NCI-H82 treated with DMSO at 0.1 percent for 48 hours (cell line): ENCODE data around the gene ITK.
A peak's percentile ranks its signal among the peaks of the same experiment; 100 is the strongest.

Experiments
- DNase-seq: peaks from one replicate; lab custom pipeline; 2025; ENCODE audit not compliant: unreplicated experiment; lab: John Stamatoyannopoulos, UW

Gene ITK

DNA sequence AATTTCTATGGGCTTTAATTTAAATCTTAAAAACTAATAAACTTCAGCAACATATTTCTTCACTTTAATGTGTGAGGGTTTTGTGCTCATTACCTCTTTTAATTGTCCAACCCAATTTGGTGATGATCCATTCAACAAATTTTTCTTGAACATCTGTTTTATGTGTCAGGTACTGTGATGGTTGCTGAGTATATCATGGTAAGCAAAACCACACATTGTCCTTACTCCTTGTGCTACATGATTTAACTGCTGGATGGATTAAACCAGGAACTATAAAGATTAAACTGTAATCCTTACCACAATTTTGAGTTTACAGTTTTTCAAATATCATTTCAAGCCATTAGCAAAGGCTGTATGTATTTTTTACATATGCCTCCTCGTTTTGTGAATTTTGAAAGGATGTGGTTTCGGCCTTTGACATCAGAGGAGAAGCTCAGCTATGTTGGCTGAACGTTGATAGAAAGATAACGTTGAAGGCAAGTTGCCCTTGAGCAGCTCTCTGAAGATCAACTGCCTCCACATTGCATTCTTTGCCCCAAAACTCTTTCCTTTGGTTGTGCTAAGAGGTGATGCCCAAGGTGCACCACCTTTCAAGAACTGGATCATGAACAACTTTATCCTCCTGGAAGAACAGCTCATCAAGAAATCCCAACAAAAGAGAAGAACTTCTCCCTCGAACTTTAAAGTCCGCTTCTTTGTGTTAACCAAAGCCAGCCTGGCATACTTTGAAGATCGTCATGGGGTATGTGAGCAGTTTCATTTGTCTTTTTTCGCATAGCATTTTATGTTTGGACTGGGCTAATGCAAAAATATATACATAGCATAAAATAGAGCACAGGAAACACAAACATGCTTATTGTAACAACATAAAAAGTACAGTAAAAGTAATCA, at the start of gene ITK:
Gene ITK, plus strand, starts transcription at position 467 of the 891 bp plus-strand sequence. Its CDS starts 138 bp downstream, at position 605.
- no peak for DNase-seq

DNA sequence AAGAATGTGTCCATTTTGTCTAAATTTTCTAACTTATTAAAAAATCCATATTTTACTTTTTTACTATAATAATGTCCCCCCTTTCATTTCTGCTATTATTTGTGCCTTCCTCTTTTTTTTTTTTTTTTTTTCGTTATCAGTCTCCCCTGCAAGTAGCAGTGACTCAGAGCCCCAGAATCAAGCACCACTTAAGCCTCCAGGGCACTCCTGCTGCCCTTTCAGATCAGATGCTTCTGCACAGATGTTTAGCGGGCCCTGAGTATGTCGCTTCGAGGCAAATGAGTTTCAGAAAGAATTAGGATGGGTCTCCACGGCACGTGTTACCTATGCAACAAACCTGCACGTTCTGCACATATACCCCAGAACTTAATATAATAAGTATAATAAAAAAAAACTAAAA, 49.7 kb upstream of the ITK start:
- DNase-seq, result no peak

DNA sequence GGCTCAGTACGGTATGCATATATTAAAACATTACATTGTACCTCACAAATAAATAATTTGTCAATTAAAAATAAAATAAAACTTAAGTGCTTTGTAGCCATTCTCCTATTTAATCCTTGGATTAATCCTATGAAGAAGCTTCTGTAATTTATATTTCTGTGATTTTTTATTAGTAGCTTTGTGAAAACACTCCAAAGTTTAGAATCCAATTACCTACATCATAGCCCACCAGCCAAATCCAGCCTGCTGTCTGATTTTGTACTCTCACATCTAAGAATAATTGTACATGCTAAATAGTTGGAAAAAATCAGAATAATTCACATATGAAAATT, 48.4 kb upstream of the ITK start:
- DNase-seq, result no peak

DNA sequence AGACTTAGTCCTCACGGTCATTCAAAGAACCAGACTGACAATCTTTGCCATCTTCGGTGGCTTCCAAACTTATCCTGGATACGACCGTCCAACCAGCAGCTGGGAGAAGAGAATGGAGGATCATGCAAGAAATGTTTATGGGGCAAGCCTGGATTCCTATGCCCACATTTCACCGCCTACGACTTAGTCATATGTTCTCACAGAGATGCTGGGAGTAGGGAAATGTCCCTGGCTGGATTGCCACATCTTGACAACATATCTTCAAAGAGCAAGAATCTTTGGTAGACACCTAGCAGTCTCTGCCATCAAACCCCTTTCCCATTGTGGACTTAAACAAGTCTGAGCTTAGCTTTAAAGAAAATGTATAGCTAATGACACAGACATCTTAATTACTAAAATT, 42.9 kb upstream of the ITK start:
- no peak for DNase-seq

DNA sequence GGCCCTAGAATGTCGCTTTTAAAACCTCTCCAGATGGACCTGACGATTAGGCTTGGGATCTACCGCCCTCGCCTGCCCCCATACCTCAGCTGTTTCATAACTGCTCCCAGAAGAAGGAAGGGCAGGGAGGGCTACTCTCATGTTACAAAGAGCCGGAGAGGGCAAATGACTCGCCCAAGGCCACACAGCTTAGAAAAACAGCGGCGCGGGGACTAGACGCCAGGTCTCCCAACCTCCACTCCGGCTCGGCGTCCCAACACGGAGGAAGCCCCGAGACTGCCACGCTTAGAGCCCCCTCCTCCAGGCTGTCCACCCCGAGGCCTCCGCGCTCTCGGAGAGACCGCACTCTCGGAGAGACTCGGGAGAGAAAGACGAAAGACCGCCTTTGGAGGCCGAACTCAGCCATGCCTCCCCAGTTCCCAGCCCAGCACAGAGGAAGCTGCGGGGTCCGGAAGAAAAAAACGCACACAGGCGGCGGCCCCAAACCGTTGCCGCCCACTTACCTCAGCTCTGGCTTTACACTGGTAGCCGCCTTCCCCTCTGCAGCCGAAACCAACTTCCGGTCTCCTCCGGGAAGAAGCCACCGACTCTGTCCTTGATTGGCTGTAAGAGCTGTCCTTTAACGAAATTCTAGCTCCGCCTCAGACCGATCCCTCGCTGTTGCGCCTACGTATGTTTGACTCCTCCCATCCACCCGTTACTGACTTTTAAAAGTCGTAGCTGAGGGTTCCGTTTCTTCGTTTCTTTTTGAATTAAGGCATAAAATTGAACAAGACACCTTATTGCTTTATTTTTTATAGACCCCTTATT, 38.1 kb upstream of the ITK start, which contains the start of gene MED7:
Gene MED7, minus strand, starts transcription at position 549 of the 810 bp plus-strand sequence. CDS start 3,434 bp downstream, outside the sequence.
- peak; percentile 96 for DNase-seq

DNA sequence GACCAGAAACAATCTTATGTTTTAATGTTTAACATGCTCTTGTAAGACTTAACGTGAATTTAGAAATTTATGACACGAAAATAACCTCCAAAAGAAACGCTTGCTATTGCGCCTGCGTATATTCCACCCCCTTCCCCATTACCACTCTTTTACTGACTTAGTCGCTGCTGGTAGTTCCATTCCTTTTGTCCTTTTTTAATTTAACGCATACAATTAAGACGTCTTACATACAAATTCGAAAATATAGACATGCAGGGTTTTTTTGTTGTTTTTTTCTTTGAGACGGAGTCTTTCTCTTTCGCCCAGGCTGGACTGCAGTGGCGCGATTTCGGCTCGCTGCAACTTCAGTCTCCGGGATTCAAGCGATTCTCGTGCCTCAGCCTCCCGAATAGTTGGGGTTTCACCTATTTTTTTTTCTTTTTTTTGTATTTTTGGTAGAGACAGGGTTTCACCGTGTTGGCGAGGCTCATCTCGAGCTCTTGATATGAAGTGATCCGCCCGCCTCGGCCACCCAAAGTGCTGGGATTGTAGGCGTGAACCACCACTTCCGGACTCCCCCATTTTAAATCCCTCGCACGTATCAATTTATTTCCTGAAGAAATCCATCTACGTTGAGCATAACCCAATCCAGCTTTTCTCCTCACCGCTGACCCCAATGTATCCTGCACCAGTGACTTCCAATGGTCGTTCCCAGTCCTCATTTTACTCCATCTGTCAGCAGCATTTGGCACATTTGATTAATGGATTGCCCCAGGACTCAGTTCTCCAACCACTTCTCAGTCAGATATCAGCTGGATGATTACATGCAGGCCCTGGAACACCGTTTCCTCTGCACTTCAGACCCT, 37.3 kb upstream of the ITK start:
- DNase-seq, result peak; percentile 87

DNA sequence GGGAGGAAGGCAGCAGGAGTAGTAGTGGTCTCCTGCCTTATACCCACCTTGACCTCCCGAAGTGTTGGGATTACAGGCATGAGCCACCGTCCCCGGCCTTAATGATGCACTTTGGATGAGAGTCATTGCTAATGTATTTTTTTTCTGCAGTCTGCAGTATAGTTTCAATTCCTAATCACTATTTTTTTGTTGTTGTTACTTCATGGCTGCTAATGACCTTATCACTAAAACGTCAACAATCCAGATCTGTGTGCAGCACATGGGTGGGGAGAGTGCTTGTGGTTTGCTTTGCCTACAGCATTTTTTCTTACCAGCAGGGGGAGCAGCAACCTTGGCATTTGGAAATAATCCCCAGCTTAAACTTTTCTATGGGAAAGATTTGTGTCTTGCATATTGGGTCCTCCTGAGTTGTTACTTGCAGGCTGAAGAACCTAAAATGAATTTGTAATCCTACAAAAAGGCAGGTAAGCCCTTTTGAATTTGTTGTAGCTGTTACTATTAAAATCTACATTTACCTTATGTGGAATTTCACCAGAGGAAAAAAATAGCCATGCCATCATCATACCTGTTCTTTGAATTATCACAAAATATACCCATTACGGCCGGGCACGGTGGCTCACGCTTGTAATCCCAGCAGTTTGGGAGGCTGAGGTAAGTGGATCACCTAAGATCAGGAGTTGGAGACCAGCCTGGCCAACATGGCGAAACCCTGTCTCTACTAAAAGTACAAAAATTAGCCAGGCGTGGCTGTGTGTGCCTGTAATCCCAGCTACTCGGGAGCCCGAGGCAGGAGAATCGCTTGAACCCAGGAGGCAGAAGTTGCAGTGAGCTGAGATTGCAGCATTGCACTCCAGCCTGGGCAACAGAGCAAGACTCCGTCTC, 31.7 kb upstream of the ITK start:
- DNase-seq, result peak; percentile 33

DNA sequence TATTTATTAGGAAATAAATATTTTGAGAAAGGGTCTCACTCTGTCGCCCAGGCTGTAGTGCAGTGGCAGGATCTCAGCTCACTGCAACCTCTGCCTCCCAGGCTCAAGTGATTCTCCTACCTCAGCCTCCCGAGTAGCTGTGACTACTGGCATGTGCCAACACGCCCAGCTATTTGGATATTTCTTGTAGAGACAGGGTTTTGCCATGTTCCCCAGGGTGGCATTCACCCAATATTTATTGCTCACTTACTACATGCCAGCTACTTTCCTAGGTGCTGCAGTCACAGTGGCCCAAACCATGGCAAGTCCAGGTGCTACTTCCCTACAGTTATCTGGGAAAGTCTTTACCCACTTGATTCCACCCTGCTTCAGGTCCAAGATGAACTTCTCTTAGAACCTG, 29.6 kb upstream of the ITK start:
- DNase-seq, result no peak

DNA sequence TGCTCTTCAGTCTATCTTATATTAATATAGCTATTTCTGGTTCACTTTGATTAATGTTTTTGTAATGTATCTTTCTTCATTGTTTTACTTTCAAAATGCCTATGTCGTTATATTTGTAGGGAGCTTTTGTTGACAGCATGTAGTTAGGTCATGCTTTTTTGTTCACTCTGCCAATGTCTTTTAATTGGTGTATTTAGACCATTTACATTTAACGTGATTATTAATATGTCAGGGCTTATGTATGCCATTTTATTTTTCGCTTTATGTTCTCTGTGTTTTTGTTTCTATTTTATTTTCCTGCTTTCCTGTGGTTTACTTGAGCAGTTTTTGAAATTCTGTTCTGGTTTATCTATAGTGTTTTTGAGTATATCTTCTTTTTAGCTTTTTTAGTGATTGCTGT, 25.3 kb upstream of the ITK start:
- no peak for DNase-seq

DNA sequence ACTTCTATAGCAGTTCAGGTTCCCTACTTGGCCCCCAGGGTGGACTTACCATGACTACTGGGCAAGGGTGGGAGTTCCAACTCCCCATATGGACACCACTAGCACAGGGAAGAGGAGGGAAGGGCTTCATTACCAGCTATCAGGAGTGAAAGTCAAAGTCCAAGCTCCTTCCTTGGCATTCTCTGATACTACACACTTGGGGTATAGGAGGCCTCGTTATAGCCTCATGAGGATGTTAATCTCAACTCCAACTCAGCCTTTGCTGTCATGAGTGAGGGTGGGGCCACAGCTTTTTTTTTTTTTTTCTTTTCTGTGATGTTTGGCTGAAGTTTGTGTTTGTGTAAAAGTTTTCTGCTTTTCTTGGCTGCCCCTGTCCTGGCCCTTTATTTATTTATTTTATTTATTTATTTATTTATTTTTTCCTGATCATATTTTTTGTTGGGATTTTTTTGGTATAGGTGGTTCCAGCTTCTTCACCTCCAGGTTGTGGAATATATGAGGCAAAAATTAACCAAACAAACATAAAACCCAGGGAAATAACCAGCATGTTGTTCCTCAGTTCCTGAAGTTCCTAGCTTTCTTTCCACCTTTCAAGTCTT, 23.2 kb upstream of the ITK start:
- DNase-seq, result no peak

DNA sequence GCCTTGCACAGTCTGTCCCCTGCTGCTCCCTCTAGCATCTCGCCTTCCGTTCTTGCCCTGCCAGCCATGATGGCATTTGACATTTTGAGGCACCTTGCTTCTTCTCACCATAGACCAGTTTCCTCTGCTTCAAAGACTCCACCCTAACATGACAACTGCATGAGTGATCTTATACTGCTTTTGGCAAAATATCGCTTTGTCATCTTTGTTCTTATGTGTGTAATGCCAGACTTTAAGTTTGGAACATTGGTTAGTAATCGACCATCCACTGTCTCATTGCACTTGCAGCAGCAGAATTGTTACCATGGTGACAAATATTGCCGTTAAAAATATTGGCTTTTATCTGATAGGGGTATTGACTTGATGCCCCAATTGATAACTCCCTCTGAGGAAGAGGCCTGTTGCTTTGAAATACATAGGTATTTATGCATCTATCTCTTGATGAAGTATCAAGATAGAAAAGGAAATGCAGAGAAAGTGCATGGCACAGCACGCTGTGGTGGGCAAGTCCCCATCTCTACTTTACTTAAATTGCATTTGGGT, 21.4 kb upstream of the ITK start:
- no peak for DNase-seq

DNA sequence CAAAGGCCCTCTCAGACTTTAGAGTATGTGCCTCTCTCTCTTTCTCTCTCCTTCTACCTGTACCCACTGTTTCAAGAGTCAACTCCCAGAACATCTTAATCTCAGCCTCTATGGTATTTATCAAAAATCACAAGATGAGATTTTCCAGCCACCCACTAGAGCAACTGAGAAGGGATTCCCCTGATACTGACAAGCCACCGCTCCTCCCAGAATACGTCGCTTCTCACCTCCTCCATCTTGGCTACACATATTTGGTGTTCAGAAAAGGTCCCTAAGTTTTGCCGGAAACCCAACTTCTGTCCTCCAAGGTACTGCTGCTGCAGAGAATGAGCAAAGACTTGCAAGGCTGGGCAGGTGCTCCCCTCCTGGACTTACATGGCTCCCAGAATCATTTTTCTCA, 20.6 kb upstream of the ITK start:
- no peak for DNase-seq

DNA sequence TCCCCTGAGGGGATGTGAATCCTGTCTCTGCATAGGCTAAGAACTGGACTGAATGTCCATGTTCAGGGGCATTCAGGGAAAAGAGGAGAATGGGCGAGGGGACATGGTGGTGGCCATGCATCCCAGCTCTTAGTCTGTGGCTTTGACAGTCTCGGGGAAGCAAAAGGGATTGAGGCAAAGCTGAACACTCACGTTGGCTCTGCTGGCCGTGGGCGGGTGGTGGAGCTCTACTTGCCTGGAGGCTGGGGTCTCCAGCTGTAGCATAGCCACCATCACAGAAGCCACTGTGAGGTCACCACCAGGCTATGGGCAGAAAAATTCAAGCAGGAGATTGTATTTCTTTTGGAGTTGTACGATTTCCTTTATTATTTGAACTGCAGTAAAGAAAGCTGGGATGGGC, 18.6 kb upstream of the ITK start:
- DNase-seq, result no peak

DNA sequence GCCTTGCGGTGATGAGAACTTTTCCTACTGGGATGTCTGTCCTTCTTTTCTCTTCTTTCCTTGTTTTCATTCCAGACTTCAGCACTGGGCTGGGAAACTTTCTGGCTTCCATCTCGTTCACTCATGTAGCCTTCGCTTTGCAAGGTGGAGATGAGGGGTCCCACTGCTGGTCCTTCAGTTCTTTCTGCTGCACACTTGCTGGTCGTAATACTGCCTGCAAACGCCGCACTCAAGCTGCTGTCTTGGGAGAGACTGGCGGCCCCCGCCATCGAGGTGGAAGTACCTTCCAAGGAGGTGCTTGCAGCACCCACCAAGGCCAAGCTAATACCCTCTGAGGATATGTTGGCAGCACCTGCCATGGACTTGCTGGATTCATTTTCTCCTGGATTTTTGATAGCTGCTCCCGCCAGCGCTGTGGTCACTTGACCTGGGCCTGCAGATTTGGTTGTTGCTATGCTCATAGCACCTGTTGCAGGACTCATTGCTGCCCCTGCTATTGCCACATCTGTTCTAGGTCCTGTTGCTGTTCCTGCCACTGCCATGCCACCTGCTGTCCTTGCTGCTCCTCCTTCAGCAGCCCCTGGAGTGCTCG, 17.6 kb upstream of the ITK start:
- no peak for DNase-seq

DNA sequence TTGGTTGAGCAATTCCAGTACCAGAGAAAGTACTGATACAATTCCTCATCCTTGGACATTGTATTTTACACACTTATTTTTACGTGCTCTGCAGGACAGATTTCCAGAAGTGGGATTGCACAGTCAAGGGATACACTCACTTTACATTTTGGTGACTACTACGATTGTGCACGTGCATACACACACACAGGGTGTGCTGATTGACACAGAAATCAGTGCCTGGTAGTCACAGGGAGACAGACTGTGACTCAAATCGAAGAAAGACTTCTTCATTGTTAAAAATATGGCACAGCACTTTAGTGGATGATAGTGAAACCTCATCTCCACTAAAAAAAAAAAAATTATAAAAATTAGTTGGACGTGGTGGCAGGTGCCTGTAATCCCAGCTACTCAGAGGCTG, 16.1 kb upstream of the ITK start:
- no peak for DNase-seq

DNA sequence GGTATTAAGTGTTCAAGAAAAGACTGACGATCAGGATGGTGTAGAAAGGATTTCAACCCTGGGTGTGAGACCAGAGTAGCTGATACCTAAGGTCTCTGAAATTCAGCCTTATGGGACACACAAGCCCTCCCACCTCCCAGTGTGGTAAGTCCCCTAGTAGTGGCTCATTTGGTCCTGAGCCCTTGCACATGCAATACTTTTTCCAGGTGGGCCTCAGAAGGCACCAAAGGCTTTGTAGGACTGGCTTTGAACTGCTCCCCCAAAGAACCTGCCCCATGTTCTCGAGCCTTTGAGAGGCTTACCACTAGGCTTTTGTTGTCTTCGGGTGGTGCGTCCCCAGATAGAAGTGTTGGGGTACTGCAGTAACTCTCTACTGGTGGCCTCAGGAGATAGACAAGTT, 15.4 kb upstream of the ITK start:
- DNase-seq, result no peak

DNA sequence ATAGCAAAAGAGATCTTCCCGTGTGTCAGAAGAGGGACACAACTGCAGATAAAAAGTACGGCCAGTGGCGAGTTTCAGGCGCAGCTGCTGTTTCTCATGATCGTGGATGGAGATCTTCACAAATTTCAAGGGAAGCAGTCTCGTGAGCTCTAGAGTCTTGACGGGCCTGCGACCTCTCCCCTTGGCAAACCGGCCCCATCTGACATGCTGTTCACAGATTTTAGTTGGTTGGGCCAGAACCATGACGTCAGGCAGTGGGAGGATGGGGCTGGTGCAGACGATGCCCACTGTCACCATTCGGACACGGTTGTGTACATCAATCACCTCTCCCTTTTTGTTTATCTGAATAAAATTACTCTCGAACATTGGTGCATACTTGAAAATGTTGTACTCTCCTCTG, 15.0 kb upstream of the ITK start:
- DNase-seq, result no peak

DNA sequence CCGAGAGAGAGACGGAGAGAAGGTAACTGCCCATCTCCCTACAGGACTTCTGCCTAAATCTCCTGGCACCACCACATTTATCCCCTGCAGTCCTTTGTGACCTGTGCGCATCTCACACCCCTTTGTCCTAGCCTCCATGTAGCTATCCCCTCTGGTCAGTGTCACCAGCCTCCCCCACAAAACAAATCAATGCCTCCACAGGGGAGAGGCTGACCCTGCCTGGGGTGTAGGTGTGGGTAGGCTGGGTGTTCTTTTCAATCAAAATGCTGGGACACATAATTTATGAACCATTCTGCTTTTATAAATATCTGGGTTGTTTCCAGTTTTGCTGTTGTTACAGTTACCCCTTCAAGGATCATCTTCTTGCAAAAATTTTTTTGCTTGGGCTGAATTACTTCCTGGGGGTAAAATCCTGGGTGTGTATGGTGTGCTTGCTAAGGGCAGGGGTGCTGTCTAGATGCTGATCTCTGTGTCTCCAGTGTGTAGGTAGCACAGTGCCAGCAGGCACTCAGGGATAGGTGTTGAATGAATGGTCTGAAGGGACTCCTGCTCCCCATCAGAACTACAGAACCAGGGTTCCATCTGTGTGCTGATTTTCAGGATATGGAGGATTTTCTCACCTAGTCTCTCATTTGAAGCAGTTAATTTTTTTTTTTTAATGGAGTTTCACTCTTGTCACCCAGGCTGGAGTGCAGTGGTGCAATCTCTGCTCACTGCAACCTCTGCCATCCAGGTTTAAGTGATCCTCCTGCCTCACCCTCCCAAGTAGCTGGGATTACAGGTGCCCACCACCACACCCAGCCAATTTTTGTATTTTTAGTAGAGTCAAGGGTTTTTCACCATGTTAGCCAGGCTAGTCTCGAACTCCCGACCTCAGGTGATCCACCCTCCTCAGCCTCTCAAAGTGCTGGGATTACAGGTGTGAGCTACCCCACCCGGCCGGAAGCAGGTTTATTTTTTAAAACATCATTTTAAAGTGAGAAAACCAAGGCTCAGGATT, 14.1 kb upstream of the ITK start, which contains the start of gene GARIN3:
Gene GARIN3, minus strand, starts transcription at position 51 of the 1,000 bp plus-strand sequence. CDS start 96 bp downstream, outside the sequence.
- no peak for DNase-seq
